ENCODE data around the gene TRIM36. TPM values are rescaled to one million over a fixed set of nuclear protein-coding genes. Genes with fewer than 3 reads are reported as not detected.

The TRIM36 gene
- total RNA-seq, 1 donor: 0.36 TPM

DNA sequence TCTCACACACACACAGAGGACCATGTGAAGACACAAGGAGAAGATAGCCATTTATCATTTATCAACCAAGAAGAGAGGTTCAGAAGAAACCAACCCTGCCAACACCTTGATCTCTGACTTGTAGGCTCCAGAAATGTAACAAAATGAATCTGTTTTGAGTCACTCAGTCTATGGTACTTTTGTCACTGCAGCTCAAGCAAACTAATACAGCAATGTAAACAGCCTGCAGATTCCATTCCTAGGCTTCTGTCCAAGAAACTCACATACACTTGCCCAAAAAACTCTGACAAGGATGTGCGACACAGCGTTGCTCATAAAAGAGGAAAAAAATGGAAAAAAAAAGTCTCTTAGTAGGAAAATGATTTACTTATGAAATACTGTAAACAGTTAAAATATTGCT lies 33.4 kb downstream of the TRIM36 start:
- no peak for DNase-seq (ENCODE audit: insufficient read length, low spot score, missing footprints)
- no peak overlapping the region for H3K4me2 ChIP-seq (ENCODE audit: insufficient read depth, low read length)
- TF ChIP-seq, protein P1, sequence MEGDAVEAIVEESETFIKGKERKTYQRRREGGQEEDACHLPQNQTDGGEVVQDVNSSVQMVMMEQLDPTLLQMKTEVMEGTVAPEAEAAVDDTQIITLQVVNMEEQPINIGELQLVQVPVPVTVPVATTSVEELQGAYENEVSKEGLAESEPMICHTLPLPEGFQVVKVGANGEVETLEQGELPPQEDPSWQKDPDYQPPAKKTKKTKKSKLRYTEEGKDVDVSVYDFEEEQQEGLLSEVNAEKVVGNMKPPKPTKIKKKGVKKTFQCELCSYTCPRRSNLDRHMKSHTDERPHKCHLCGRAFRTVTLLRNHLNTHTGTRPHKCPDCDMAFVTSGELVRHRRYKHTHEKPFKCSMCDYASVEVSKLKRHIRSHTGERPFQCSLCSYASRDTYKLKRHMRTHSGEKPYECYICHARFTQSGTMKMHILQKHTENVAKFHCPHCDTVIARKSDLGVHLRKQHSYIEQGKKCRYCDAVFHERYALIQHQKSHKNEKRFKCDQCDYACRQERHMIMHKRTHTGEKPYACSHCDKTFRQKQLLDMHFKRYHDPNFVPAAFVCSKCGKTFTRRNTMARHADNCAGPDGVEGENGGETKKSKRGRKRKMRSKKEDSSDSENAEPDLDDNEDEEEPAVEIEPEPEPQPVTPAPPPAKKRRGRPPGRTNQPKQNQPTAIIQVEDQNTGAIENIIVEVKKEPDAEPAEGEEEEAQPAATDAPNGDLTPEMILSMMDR (IDR thresholded peaks at IDR 0.05; ENCODE audit: extremely low read depth, low read depth, low read length): no peak
- no peak overlapping the region for H3K4me3 ChIP-seq (ENCODE audit: insufficient read depth, low read length)
- H3K4me1 ChIP-seq (ENCODE audit: insufficient read depth, low read length): no peaks in the 10 kb centered on the region
- no peaks in the 10 kb centered on the region for H3K27me3 ChIP-seq (ENCODE audit: insufficient read depth, low read length)
- H3K9me3 ChIP-seq (ENCODE audit: low read depth, low read length): no peaks in the 10 kb centered on the region
- H3K36me3 ChIP-seq (ENCODE audit: insufficient read depth, low read length): no peaks in the 10 kb centered on the region
- no peaks in the 10 kb centered on the region for H3K79me2 ChIP-seq (ENCODE audit: insufficient read depth, low read length)
- H2AFZ ChIP-seq (ENCODE audit: low read length): no peak overlapping the region
- H4K20me1 ChIP-seq (ENCODE audit: insufficient read depth, low read length): no peaks in the 10 kb centered on the region
- H3K27ac ChIP-seq (ENCODE audit: low read depth, low read length): no peak overlapping the region

DNA sequence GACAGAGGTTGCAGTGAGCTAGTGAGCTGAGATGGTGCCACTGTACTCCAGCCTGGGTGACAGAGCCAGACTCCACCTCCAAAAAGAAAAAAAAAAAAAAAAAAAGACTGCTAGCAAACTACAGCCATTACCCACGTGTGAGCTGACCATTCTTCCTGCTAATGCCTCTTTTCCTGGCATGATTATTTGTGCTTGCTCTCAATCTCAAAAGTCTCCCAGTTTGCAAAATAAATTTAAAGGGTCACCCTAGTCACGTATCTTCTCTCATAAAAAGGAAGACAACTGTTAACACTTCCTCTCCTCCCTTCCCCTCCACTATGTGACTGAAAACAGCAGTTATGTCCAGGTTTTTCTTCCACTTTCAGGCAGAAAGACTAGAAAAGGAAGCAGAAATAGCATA lies 37.2 kb downstream of the TRIM36 start:
- no peaks in the 10 kb centered on the region for H3K9me3 ChIP-seq (ENCODE audit: low read depth, low read length)
- H3K36me3 ChIP-seq (ENCODE audit: insufficient read depth, low read length): no peaks in the 10 kb centered on the region
- no peaks in the 10 kb centered on the region for H3K27me3 ChIP-seq (ENCODE audit: insufficient read depth, low read length)
- no peaks in the 10 kb centered on the region for H4K20me1 ChIP-seq (ENCODE audit: insufficient read depth, low read length)
- no peak overlapping the region for H3K27ac ChIP-seq (ENCODE audit: low read depth, low read length)
- TF ChIP-seq, protein P1 (IDR thresholded peaks at IDR 0.05; ENCODE audit: extremely low read depth, low read depth, low read length): no peak
- DNase-seq (ENCODE audit: insufficient read length, low spot score, missing footprints): no peak
- no peak overlapping the region for H2AFZ ChIP-seq (ENCODE audit: low read length)
- no peak overlapping the region for H3K4me3 ChIP-seq (ENCODE audit: insufficient read depth, low read length)
- no peak overlapping the region for H3K4me2 ChIP-seq (ENCODE audit: insufficient read depth, low read length)
- H3K79me2 ChIP-seq (ENCODE audit: insufficient read depth, low read length): no peaks in the 10 kb centered on the region
- H3K4me1 ChIP-seq (ENCODE audit: insufficient read depth, low read length): no peaks in the 10 kb centered on the region

DNA sequence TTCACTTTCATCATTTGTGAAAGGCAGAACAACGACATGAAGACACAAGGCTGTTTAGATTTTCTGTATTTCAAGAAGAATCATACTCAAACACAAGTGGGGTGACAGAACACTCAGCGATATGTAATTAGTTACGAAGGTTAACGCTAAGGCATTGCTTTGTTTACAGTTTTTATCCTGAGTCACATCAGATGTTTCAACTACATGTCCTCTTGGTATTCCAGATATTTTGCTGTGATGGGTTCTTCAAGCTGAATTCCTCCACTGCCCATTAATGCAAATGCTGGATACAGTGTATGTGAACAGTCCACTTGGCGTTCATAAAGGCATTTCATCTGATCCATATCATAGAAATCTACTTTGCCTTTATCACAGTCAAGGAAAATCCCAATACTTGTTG lies 43.4 kb downstream of the TRIM36 start:
- H3K27ac ChIP-seq (ENCODE audit: low read depth, low read length): no peak overlapping the region
- no peaks in the 10 kb centered on the region for H3K79me2 ChIP-seq (ENCODE audit: insufficient read depth, low read length)
- H3K36me3 ChIP-seq (ENCODE audit: insufficient read depth, low read length): no peaks in the 10 kb centered on the region
- no peaks in the 10 kb centered on the region for H3K9me3 ChIP-seq (ENCODE audit: low read depth, low read length)
- H2AFZ ChIP-seq (ENCODE audit: low read length): no peak overlapping the region
- no peak overlapping the region for H3K4me3 ChIP-seq (ENCODE audit: insufficient read depth, low read length)
- no peaks in the 10 kb centered on the region for H3K27me3 ChIP-seq (ENCODE audit: insufficient read depth, low read length)
- TF ChIP-seq, protein P1 (IDR thresholded peaks at IDR 0.05; ENCODE audit: extremely low read depth, low read depth, low read length): no peak
- no peaks in the 10 kb centered on the region for H4K20me1 ChIP-seq (ENCODE audit: insufficient read depth, low read length)
- H3K4me1 ChIP-seq (ENCODE audit: insufficient read depth, low read length): no peaks in the 10 kb centered on the region
- DNase-seq (ENCODE audit: insufficient read length, low spot score, missing footprints): no peak
- no peak overlapping the region for H3K4me2 ChIP-seq (ENCODE audit: insufficient read depth, low read length)

DNA sequence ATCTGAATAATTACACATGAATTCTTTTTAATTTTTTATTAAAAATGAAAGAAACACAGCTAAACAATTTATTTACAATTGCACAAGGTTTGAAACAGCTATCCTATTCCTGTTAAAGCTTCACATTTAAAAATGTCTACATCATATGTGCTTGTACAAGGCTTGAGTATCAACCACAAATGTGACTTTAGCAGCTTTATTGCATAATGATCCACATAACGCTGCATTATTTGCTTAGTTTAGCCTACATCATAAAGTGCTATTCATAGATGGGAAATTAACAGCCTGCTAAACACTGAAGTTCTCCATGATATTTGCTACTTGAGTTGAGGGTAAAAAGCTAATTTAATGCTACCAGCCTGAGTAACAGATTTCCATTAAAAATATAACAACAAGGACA lies 45.0 kb downstream of the TRIM36 start:
- TF ChIP-seq, protein P1 (IDR thresholded peaks at IDR 0.05; ENCODE audit: extremely low read depth, low read depth, low read length): no peak
- Histone ChIP-seq H3K79me2 (ENCODE audit: insufficient read depth, low read length) (no peaks in the 10 kb centered on the region), H3K36me3 (ENCODE audit: insufficient read depth, low read length) (no peaks in the 10 kb centered on the region), H3K4me2 (ENCODE audit: insufficient read depth, low read length) (no peak overlapping the region), H4K20me1 (ENCODE audit: insufficient read depth, low read length) (no peaks in the 10 kb centered on the region), H3K9me3 (ENCODE audit: low read depth, low read length) (no peaks in the 10 kb centered on the region), H3K27ac (ENCODE audit: low read depth, low read length) (no peak overlapping the region), H3K27me3 (ENCODE audit: insufficient read depth, low read length) (no peaks in the 10 kb centered on the region), H2AFZ (ENCODE audit: low read length) (no peak overlapping the region), H3K4me3 (ENCODE audit: insufficient read depth, low read length) (no peak overlapping the region), H3K4me1 (ENCODE audit: insufficient read depth, low read length) (no peaks in the 10 kb centered on the region)
- DNase-seq (ENCODE audit: insufficient read length, low spot score, missing footprints): no peak
